Brain microvascular endothelial cell (primary cell): ENCODE measurements around the gene TPPP.
"Not testable (repeated sequence)": the region's sequence is repeated elsewhere in the genome, so short reads cannot be mapped to it uniquely, and the experiment has no call there.

ENCODE experiments used
- DNase-seq: peaks from one replicate; pipeline ENCODE4 v3.0.0-alpha.2; 2020
- H3K27ac ChIP-seq: fragments of 250-450 bp; sonication (Bioruptor Pico); 2 replicates; pipeline ENCODE4 v1.5.1; 2020; ENCODE audit warnings: mild to moderate bottlenecking, moderate library complexity
- H3K27me3 ChIP-seq: fragments of 250-450 bp; sonication (Bioruptor Pico); replicated peaks from 2 replicates; pipeline ENCODE4 v1.5.1; 2020; ENCODE audit warnings: mild to moderate bottlenecking
- H3K36me3 ChIP-seq: fragments of 250-450 bp; sonication (Bioruptor Pico); replicated peaks from 2 replicates; pipeline ENCODE4 v1.5.1; 2020; ENCODE audit warnings: mild to moderate bottlenecking
- H3K4me3 ChIP-seq: 2 replicates; pipeline ENCODE4 v1.5.1; 2011; ENCODE audit warnings: low read depth, mild to moderate bottlenecking, control low read depth, low read length, moderate library complexity
- in situ Hi-C: cut with HindIII; loops from 2 replicates; pipeline ENCODE4 v1.10.0; 2017; ENCODE audit warnings: low sequenced_read_pairs, low pct_ligation_motif_present

Gene TPPP

DNA sequence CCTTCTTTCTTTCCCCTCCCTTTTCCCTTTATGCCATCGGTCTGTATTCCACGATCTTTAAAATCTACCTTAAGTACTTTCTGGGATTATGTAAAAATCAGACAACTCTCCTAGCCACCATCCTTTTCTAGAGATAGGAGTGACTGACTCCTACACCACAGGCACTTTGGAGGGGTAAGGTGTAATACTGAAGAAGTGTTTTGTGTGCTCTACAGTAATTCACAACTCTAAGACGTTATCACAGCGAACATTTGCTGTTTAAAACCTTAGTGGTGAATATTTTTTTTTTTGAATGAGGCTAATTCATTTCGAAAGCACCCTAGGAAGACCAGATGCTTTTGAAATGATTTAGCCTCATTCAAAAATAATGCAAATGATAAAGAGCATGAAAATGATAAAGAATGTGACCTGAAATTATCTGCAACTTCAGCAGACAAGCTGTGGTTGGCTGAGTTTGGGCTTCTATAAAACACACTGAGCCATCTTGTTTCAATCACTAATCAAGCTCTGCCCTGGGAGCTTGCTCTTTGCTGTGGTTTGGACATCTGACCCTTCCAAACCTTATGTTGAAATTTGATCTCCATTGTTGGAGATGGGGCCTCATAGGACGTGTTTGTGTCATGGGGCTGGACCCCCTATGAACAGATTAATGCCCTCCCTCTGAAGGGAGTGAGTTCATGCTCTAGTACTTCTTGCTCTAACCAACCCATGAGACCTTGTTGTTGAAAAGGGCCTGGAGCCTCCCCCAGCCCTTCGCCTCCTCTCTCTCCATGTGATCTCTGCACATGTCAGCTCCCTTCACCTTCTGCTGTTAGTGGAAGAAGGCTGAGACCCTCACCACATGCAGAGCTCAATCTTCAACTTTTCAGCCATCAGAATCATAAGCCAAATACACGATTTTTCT lies 21.3 kb upstream of the TPPP start:
- H3K36me3 ChIP-seq, H3K27me3 ChIP-seq, H3K27ac ChIP-seq, H3K4me3 ChIP-seq, in situ Hi-C loops, DNase-seq: not testable (repeated sequence)

DNA sequence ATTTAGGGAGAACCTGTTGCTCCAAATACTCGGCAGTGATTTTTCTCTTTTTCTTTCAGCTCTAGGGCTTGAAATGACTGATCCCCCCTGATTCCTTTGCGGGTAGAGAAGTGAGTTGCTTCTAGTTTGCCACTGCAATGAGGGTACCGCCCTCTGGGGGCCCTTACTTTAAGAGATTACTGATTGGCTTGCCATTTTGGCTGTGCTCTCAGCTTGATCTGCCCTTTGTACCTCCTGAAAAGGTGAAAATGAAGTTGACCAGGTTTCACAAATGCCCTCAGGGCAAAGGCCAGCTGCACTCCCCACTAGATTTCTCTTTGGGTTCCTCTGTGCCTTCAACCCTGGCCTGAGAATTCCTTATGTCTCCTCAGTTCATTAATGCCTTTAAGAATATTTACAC lies 20.5 kb upstream of the TPPP start:
- in situ Hi-C loops = not testable (repeated sequence)

DNA sequence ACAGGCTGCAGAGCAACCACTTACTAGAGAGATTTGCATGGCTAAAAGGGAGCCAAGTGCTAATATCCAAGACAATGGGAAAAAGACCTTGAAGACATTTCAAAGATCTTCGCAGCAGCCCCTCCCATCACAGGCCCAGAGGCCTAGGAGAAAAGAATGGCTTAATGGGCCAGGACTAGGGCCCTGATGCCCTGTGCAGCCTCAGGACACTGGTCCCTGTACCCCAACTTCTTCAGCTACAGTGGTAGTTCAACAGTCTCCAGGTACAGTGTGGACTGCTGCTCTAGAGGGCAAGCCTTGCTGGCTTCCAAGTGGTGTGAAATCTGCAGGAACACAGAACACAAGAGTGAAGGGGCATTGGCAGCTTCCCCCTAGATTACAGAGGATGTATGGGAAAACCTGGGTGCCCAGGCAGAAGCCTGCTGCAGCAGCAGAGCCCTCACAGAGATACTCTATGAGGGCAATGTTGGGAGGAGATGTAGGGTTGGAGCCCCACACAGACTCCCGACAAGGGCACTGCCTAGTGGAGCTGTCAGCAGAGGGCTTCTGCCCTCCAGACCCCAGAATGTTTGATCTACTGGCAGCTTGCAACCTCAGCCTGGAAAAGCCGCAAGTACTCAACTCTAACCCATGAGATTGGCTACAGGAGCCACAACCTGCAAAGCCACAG lies 15.8 kb upstream of the TPPP start:
- DNase-seq, in situ Hi-C loops, H3K27me3 ChIP-seq, H3K4me3 ChIP-seq, H3K36me3 ChIP-seq, H3K27ac ChIP-seq: not testable (repeated sequence)

More for the DNA sequence above, 20.5 kb upstream of the TPPP start:
- not testable (repeated sequence) for DNase-seq, H3K36me3 ChIP-seq, H3K27me3 ChIP-seq, H3K27ac ChIP-seq, H3K4me3 ChIP-seq

DNA sequence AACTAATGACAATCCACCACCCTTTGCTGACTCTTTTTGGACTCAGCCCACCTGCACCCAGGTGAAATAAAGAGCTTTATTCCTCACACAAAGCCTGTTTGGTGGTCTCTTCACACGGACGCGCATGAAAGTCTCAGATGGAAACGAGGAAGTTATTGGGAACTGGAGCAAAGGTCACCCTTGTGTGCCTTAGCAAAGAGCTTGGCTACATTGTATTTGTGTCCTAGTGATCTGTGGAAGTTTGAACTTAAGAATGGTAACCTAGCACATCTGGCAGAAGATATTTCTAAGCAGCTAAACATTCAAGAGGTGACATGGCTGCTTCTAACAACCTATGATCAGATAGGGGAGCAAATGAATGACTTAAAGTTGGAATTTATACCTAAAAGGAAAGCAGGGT lies 15.2 kb upstream of the TPPP start:
- H3K4me3 ChIP-seq, in situ Hi-C loops, H3K27ac ChIP-seq, H3K36me3 ChIP-seq, DNase-seq, H3K27me3 ChIP-seq: not testable (repeated sequence)

DNA sequence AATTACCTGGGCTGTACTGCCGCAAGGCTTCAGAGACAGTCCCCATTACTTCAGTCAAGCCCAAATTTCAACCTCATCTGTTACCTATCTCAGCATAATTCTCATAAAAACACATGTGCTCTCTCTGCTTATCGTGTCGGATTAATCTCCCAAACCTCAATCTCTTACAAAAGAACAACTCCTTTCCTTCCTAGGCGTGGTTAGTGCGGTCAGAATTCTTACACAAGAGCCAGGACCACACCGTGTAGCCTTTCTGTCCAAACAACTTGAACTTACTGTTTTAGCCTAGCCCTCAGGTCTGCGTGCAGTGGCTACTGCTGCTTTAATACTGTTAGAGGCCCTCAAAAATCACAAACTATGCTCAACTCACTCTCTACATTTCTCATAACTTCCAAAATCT lies 13.0 kb upstream of the TPPP start:
- H3K27ac ChIP-seq, H3K27me3 ChIP-seq, H3K36me3 ChIP-seq, DNase-seq, H3K4me3 ChIP-seq, in situ Hi-C loops: not testable (repeated sequence)

DNA sequence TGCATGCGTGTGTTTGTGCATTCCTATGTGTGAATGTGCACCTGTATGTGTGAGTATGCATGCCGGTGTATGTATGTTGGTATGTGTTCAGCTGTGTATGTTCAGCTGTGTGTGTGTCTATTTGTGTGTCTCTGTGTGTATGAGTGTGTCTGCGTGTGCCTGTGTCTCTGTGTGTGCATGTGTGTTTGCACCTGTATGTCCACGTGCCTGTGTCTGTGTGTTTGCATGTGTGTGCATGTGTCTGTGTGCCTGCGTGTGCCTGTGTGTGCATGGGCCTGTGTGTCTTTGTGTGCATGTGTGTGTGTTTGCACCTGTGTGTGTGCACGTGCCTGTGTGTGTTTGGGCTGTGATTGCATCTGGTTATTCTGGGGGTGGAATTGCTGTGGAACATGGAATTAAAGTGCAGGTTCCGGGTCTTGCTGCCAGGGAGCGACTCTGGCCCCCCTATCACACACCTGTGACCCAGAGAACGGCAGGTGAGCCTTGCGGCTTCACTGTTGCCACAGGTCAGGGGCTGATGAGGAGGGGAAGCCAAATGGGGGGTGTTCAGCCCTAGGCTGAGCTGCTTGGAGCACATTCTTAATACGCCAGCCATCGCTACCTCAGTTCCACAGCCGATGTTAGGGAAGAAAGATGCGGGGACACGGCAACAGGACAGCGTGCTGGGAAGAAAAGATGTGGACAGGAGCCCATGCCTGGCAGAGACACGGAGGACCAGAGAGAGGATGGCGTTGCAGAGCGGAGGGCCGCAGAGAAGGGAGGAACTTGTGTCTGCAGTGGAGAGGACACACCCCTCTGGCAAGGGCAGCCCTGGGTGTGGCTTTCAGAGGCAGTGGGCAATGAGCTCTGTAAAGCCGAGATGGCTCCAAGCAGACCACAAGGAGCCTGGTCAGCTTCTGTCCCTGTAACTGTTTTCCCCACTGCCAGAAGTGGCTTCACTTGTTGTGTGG lies 3.9 kb upstream of the TPPP start:
- H3K4me3 ChIP-seq, in situ Hi-C loops, DNase-seq, H3K27me3 ChIP-seq, H3K36me3 ChIP-seq, H3K27ac ChIP-seq: not testable (repeated sequence)

DNA sequence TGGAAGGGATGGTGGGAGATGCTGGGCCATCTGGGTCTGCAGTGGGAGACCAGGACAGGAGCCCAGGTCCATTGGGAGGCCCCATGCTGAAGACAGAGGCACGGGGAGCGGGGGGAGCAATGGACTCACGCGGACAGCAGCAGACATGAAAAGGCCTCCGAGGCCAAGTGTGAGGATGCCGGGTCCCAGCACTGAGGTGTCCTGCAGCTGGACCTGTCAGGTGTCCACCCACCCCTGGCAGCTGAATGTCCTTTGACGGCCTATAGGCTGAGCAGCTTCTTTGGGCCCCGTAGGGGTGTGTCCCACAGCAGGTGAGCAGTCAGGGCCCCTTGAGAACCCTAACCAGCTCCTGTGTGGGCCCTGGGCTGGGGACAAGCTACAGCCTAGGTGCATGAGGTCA lies 3.0 kb upstream of the TPPP start:
- DNase-seq, H3K4me3 ChIP-seq, H3K36me3 ChIP-seq, H3K27ac ChIP-seq, in situ Hi-C loops, H3K27me3 ChIP-seq: not testable (repeated sequence)

DNA sequence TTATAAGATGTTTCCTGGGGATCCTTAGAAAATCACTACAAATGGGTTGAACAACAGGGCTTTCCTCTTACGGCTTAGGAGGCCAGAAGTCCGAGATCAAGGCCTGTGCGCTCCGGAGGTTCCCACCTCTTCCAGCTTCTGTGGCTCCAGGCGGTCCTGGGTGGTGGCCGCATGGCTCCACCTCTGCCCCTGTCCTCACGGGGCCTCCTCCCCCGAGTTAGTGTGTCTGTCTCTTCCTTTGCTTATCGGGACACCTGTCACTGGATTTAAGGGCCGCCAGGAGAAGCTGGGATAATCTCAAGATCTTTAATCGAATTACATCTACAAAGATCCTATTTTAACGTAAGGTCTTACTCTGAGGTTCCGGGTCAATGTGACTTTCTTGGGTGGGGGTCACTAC lies 2.3 kb upstream of the TPPP start:
- in situ Hi-C loops = not testable (repeated sequence)

DNA sequence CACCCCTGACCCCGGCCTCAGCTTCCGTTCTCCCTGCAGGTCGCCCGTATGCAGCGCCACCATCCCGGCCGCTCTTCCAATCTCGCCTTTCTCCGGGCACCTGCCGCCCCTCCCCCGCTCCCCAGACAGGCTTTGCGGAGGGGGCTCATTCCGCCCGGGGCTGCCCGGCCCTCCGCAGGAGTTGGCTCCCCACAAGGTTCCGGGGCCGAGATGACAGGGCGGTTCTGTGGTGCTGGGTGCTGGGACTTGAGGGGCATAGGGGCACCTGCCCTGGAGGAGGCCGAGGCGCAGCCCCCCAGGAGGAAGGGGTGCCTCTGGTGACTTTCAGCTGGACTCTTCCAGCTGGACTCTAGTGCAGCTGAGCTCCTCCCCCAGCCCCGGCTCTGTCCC lies 885 bp upstream of the TPPP start:
- H3K4me3 ChIP-seq, H3K27me3 ChIP-seq, in situ Hi-C loops, H3K36me3 ChIP-seq, DNase-seq, H3K27ac ChIP-seq: not testable (repeated sequence)

More for the DNA sequence above, 2.3 kb upstream of the TPPP start:
- not testable (repeated sequence) for H3K27me3 ChIP-seq, H3K4me3 ChIP-seq, H3K27ac ChIP-seq, DNase-seq, H3K36me3 ChIP-seq

DNA sequence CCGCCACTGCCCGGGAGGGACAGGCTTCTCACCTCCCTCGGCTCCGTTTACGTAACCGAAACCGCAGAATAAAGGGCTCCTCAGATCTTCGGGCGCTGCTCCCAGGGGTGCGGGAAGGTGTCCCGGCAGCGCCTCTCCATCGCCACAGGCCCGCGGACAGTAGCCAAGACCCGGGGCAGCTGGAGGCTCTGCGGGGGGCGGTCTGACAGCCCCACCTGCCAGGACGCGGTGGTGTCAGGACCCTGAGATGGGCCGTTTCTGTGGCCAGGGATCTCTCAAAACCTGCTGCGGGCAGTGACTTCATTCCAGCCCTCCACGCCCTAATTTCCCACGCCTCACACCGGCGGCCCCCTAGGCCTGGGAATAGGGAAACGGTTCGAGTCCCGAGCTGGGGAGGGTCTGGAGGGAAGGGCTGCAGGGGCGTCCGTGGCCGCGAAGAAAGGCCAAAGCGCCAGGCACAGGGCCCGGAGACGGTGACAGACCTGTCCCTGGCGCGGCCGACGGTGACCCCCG lies 567 bp downstream of the TPPP start:
- in situ Hi-C loops, H3K27ac ChIP-seq, H3K36me3 ChIP-seq, H3K27me3 ChIP-seq, DNase-seq: not testable (repeated sequence)
- peak overlapping the region; percentile 24 for H3K4me3 ChIP-seq
